A549 (cell line): Measurements from ENCODE around the gene B9D2. TPM values are rescaled to one million over a fixed set of nuclear protein-coding genes. Genes with fewer than 3 reads are reported as not detected.

Experiments
- ATAC-seq, 2 experiments: fragments of 200-7000 bp in 1 of 2; fragments of >200 bp in 1 of 2; cut with Nextera tagmentation in 1 of 2; cut with Tn5 transposase in 1 of 2; 3 replicates each; pipeline versions ENCODE4 v1.8.0 to v1.9.1; 2018 to 2020; ENCODE audit warnings: mild to moderate bottlenecking in 1 of 2, moderate library complexity in 1 of 2
- CTCF ChIA-PET: fragments of 300-600 bp; sonication (Branson Sonifier 250); formaldehyde crosslinking; extraction: SDS; loops from one replicate; lab custom pipeline; 2021; ENCODE audit warnings: antibody characterized with exemption, inconsistent platforms; lab: Yijun Ruan, JAX
- POLR2A ChIA-PET: fragments of 350-600 bp; formaldehyde crosslinking; extraction: SDS; loops from one replicate; lab custom pipeline; 2021; ENCODE audit warnings: antibody characterized with exemption, inconsistent platforms; lab: Yijun Ruan, JAX
- DNase-seq, 2 experiments: peaks; one replicate each; pipeline versions ENCODE4 v3.0.0 to v3.0.0-alpha.2; 2011 to 2016; ENCODE audit warnings: low read depth in 1 of 2, low spot score in 1 of 2
- FAIRE-seq: peaks from 2 replicates; lab custom pipeline; 2011; peaks lifted over from hg19 to GRCh38; lab: Jason Lieb, UNC
- H3K27ac ChIP-seq, 2 experiments: fragments of >200 bp; sonication (Bioruptor Twin); formaldehyde crosslinking; 3 replicates each; pipeline ENCODE4 v1.5.1; 2016 to 2017
- H3K4me1 ChIP-seq: fragments of >200 bp; sonication (Bioruptor Twin); formaldehyde crosslinking; 3 replicates; pipeline ENCODE4 v1.6.1; 2016
- H3K4me2 ChIP-seq: fragments of >200 bp; sonication (Bioruptor Twin); formaldehyde crosslinking; 3 replicates; pipeline ENCODE4 v1.6.1; 2016
- H3K4me3 ChIP-seq: fragments of >200 bp; sonication (Bioruptor Twin); formaldehyde crosslinking; 3 replicates; pipeline ENCODE4 v1.5.1; 2016
- H3K9me3 ChIP-seq: fragments of >200 bp; sonication (Bioruptor Twin); formaldehyde crosslinking; 3 replicates; pipeline ENCODE4 v1.6.1; 2016
- BHLHE40 ChIP-seq: IDR thresholded peaks from 2 replicates; pipeline ENCODE4 v1.6.1; 2012; ENCODE audit warnings: low read depth, low read length, inconsistent platforms
- CHD2 ChIP-seq: fragments of 150-350 bp; IDR thresholded peaks from 2 replicates; pipeline ENCODE4 v1.6.1; 2014; ENCODE audit warnings: low read length; ENCODE audit not compliant: partially characterized antibody
- CHD4 ChIP-seq: fragments of 200-600 bp; sonication (generic); IDR thresholded peaks from 2 replicates; pipeline ENCODE4 v1.6.1; 2016; ENCODE audit warnings: antibody characterized with exemption, mild to moderate bottlenecking, borderline replicate concordance
- EP300 ChIP-seq, 2 experiments: fragments of >200 bp; sonication (Bioruptor Twin); formaldehyde crosslinking; IDR thresholded peaks; 2 replicates in 1 of 2; 3 replicates in 1 of 2; pipeline ENCODE4 v1.6.1; 2016 to 2017
- ESRRA ChIP-seq: fragments of 150-350 bp; IDR thresholded peaks from 2 replicates; pipeline ENCODE4 v1.6.1; 2014; ENCODE audit warnings: mild to moderate bottlenecking, low read length, borderline replicate concordance
- FOXS1 ChIP-seq: fragments of 250-450 bp; sonication (Bioruptor Pico); IDR thresholded peaks from 2 replicates; pipeline ENCODE4 v1.5.0; 2020; ENCODE audit warnings: mild to moderate bottlenecking, moderate library complexity
- HES2 ChIP-seq: fragments of >200 bp; sonication (Bioruptor Twin); formaldehyde crosslinking; IDR thresholded peaks from 2 replicates; pipeline ENCODE4 v1.6.1; 2016
- HEYL ChIP-seq: fragments of 250-450 bp; sonication (Bioruptor Pico); IDR thresholded peaks from 2 replicates; pipeline ENCODE4 v1.8.0; 2021; ENCODE audit warnings: mild to moderate bottlenecking, moderate library complexity
- HOXA7 ChIP-seq: fragments of 250-450 bp; sonication (Bioruptor Pico); IDR thresholded peaks from 2 replicates; pipeline ENCODE4 v1.5.0; 2020; ENCODE audit warnings: mild to moderate bottlenecking, moderate library complexity
- JUNB ChIP-seq: fragments of >200 bp; sonication (Bioruptor Twin); formaldehyde crosslinking; IDR thresholded peaks from 2 replicates; pipeline ENCODE4 v1.6.1; 2016
- KDM1A ChIP-seq: fragments of 200-600 bp; sonication (generic); IDR thresholded peaks from 2 replicates; pipeline ENCODE4 v1.6.1; 2016; ENCODE audit warnings: low read depth, mild to moderate bottlenecking
- KDM5A ChIP-seq: fragments of 200-600 bp; sonication (generic); IDR thresholded peaks from 2 replicates; pipeline ENCODE4 v1.6.1; 2016; ENCODE audit warnings: antibody characterized with exemption, mild to moderate bottlenecking
- MAFK ChIP-seq: fragments of 450-650 bp; IDR thresholded peaks from 2 replicates; pipeline ENCODE4 v1.6.1; 2014; ENCODE audit not compliant: partially characterized antibody
- MAX ChIP-seq: IDR thresholded peaks from 2 replicates; pipeline ENCODE4 v1.6.1; 2012
- MAZ ChIP-seq: fragments of 150-350 bp; IDR thresholded peaks from 2 replicates; pipeline ENCODE4 v1.6.1; 2014; ENCODE audit warnings: antibody characterized with exemption, low read depth, low read length, borderline replicate concordance
- MYC ChIP-seq: IDR thresholded peaks from 2 replicates; pipeline ENCODE4 v1.6.1; 2012; ENCODE audit warnings: mild to moderate bottlenecking, inconsistent platforms, low read length, improper control_type of control experiment, borderline replicate concordance
- NFE2L2 ChIP-seq: fragments of 150-350 bp; conservative IDR thresholded peaks from 2 replicates; pipeline ENCODE4 v1.6.1; 2014; ENCODE audit warnings: low read length
- NPAS2 ChIP-seq: fragments of 250-450 bp; sonication (Bioruptor Pico); IDR thresholded peaks from 2 replicates; pipeline ENCODE4 v1.8.0; 2022; ENCODE audit warnings: mild to moderate bottlenecking, moderate library complexity, borderline replicate concordance
- NR3C1 ChIP-seq: fragments of >200 bp; sonication (Bioruptor Twin); formaldehyde crosslinking; IDR thresholded peaks from 3 replicates; pipeline ENCODE4 v1.6.1; 2017
- PHF8 ChIP-seq: fragments of 200-600 bp; sonication (generic); IDR thresholded peaks from 2 replicates; pipeline ENCODE4 v1.6.1; 2016; ENCODE audit warnings: low read depth, mild to moderate bottlenecking, antibody characterized with exemption, moderate library complexity, borderline replicate concordance
- POLR2A ChIP-seq: IDR thresholded peaks from 2 replicates; pipeline ENCODE4 v1.6.1; 2012; ENCODE audit warnings: mild to moderate bottlenecking, low read length
- SREBF2 ChIP-seq: fragments of 450-650 bp; IDR thresholded peaks from 2 replicates; pipeline ENCODE4 v1.6.1; 2014; ENCODE audit warnings: mild to moderate bottlenecking, moderate library complexity
- TFCP2L1 ChIP-seq: fragments of 250-450 bp; sonication (Bioruptor Pico); IDR thresholded peaks from 2 replicates; pipeline ENCODE4 v1.5.0; 2021; ENCODE audit warnings: mild to moderate bottlenecking
- TP53 ChIP-seq: fragments of 250-450 bp; sonication (Bioruptor Pico); IDR thresholded peaks from 2 replicates; pipeline ENCODE4 v1.5.0; 2021; ENCODE audit warnings: mild to moderate bottlenecking, moderate library complexity
- USF2 ChIP-seq: fragments of 450-650 bp; IDR thresholded peaks from 2 replicates; pipeline ENCODE4 v1.6.1; 2014; ENCODE audit warnings: antibody characterized with exemption
- ZNF302 ChIP-seq: fragments of 250-450 bp; sonication (Bioruptor Pico); IDR thresholded peaks from 2 replicates; pipeline ENCODE4 v1.9.0; 2021; ENCODE audit warnings: inconsistent platforms, mild to moderate bottlenecking, moderate library complexity
- ZSCAN20 ChIP-seq: fragments of 250-450 bp; sonication (Bioruptor Pico); IDR thresholded peaks from 2 replicates; pipeline ENCODE4 v1.8.0; 2022; ENCODE audit warnings: mild to moderate bottlenecking, moderate library complexity
- WGBS: methylation state at CpG from one replicate; pipeline ENCODE4 v1.1.6; 2017; ENCODE audit errors: missing lambda C conversion rate; 5-methylcytosine and 5-hydroxymethylcytosine counted together
- polyA plus RNA-seq, 4 experiments: library from polyadenylated mRNA; depleted of rRNA in 3 of 4; stranded (reverse); fragments of >200 nt; fragmentation: RNase III in 1 of 4; extraction: RNeasy Plus Mini Kit Qiagen cat#74134 plus additional on column Dnase treatment in 1 of 4; gene quantifications; 2 replicates in 3 of 4; 3 replicates in 1 of 4; pipeline ENCODE4 v1.2.3, GENCODE V29; 2011 to 2017

B9D2 gene
- polyA plus RNA-seq, 2 of the 4 experiments (the other 2 are of a cell fraction) = 19.6 to 22.5 TPM

GRCh38 chr19:41408256-41408655 lies 44.3 kb upstream of the B9D2 start:
- ATAC-seq (peak; percentile 9 to 21; a peak in 3 of 6 replicates), DNase-seq (no peak), FAIRE-seq (no peak)
- H3K27ac ChIP-seq = no peak overlapping the region
- no peak overlapping the region for H3K4me3 ChIP-seq
- no peaks in the 10 kb centered on the region for H3K9me3 ChIP-seq
- CTCF ChIA-PET = interaction anchor here (0.6 to 4.2 kb wide), 12 partner anchors 9 to 819 kb away, joined by 3 to 27 read pairs (median 4); partner anchors contain the start of gene B3GNT8
- 62% methylated on average over 4 of the region's 4 CpGs for WGBS
- no peak for TF ChIP-seq KDM1A
- TF ChIP-seq TP53 (CRISPR knock-in tag) = no peak
- TF ChIP-seq HOXA7 = no peak
- TF ChIP-seq MAZ = no peak
- TF ChIP-seq ZSCAN20 (CRISPR knock-in tag) = no peak
- TF ChIP-seq MYC = no peak
- TF ChIP-seq NR3C1 = no peak
- no peak for TF ChIP-seq EP300 (IDR thresholded peaks at IDR 0.05)
- no peak for TF ChIP-seq ESRRA
- no peak for TF ChIP-seq ZNF302 (CRISPR knock-in tag)
- no peak for TF ChIP-seq NPAS2 (CRISPR knock-in tag)
- no peak for TF ChIP-seq SREBF2
- no peak for TF ChIP-seq HES2
- TF ChIP-seq USF2 = no peak
- no peak for TF ChIP-seq TFCP2L1 (CRISPR knock-in tag)
- TF ChIP-seq MAX = no peak
- TF ChIP-seq PHF8 = no peak
- no peak for TF ChIP-seq FOXS1
- TF ChIP-seq CHD4 = no peak
- POLR2A ChIA-PET = interaction anchor here (1.0 to 2.9 kb wide), 4 partner anchors 9 to 44 kb away, joined by 3 to 20 read pairs (median 6); partner anchors contain the start of genes B9D2 and DMAC2
- peaks cover 12% of the 10 kb centered on the region for H3K4me1 ChIP-seq
- no peak overlapping the region for H3K4me2 ChIP-seq

- H3K27ac ChIP-seq = no peak overlapping the region
- peaks cover 12% of the 10 kb centered on the region for H3K4me1 ChIP-seq
- 73% methylated on average over 4 of the region's 4 CpGs for WGBS
- TF ChIP-seq HEYL (CRISPR knock-in tag) (no peak), NFE2L2 (no peak), NPAS2 (CRISPR knock-in tag) (no peak), CHD2 (no peak), KDM5A (no peak), MAFK (no peak), JUNB (no peak), BHLHE40 (no peak), POLR2A (no peak), CHD4 (no peak)
- H3K9me3 ChIP-seq = no peaks in the 10 kb centered on the region
- no peak for FAIRE-seq
- no peak for DNase-seq
- peak; percentile 9 to 20; a peak in 1 of 6 replicates for ATAC-seq
- ChIA-PET CTCF (interaction anchor here (0.6 to 4.2 kb wide), 11 partner anchors 9 to 163 kb away, joined by 3 to 27 read pairs (median 4); partner anchors contain the start of genes B3GNT8, BCKDHA, DMAC2 and TGFB1), POLR2A (interaction anchor here (1.0 to 2.2 kb wide), 2 partner anchors 12 to 32 kb away, joined by 3 to 10 read pairs; partner anchors contain the start of gene DMAC2)
- no peak overlapping the region for H3K4me2 ChIP-seq
- H3K4me3 ChIP-seq = no peak overlapping the region
Measured at GRCh38 chr19:41407271-41407670, 43.3 kb upstream of the B9D2 start.
